Bronchial epithelial cell (primary cell): ENCODE measurements around the gene TIMP4. TPM values are rescaled to one million over a fixed set of nuclear protein-coding genes. Genes with fewer than 3 reads are reported as not detected.
A peak's percentile ranks its signal among the peaks of the same experiment; 100 is the strongest.

Source experiments
- DNase-seq: peaks from one replicate; pipeline ENCODE4 v3.0.0-alpha.2; 2010; ENCODE audit warnings: low read depth
- FAIRE-seq: peaks from 2 replicates; lab custom pipeline; 2011; peaks lifted over from hg19 to GRCh38; lab: Jason Lieb, UNC
- H3K27me3 ChIP-seq: 2 replicates; pipeline ENCODE4 v1.5.1; 2011; ENCODE audit warnings: low read length; ENCODE audit not compliant: control insufficient read depth, insufficient read depth
- H3K36me3 ChIP-seq: 2 replicates; pipeline ENCODE4 v1.5.1; 2011; ENCODE audit warnings: low read length; ENCODE audit not compliant: control insufficient read depth, insufficient read depth
- H3K4me3 ChIP-seq: 2 replicates; pipeline ENCODE4 v1.5.1; 2011; ENCODE audit warnings: mild to moderate bottlenecking, low read depth, low read length, control low read depth
- CTCF ChIP-seq: IDR thresholded peaks from 2 replicates; pipeline ENCODE4 v1.5.1; 2011; ENCODE audit warnings: mild to moderate bottlenecking, moderate library complexity, low read length, control low read depth, inconsistent platforms; ENCODE audit not compliant: insufficient read depth, severe bottlenecking
- total RNA-seq: library from RNA; depleted of rRNA; stranded (reverse); fragments of >200 nt; gene quantifications from 2 replicates; pipeline ENCODE4 v1.2.1, GENCODE V29; 2014

The TIMP4 gene
- total RNA-seq, result 1.1 and 2.6 TPM in 2 replicates

GRCh38 chr3:12158387-12159226 is at the start of gene TIMP4:
Gene TIMP4, minus strand, starts transcription at chr3:12158912. Its CDS starts 72 bp downstream, at chr3:12158840.
- H3K4me3 ChIP-seq, result peak within 1 kb of the TSS; percentile 28
- no peaks in the 10 kb centered on the region for H3K36me3 ChIP-seq
- H3K27me3 ChIP-seq, result no peaks in the 10 kb centered on the region
- no peak for TF ChIP-seq CTCF
- FAIRE-seq (no peak), DNase-seq (peak; percentile 67)

GRCh38 chr3:12205171-12205570 is 46.5 kb upstream of the TIMP4 start:
- FAIRE-seq, result no peak

GRCh38 chr3:12201813-12202212 is 43.1 kb upstream of the TIMP4 start:
- TF ChIP-seq CTCF, result no peak
- no peak for FAIRE-seq
- no peak for DNase-seq
- Histone ChIP-seq H3K36me3 (no peaks in the 10 kb centered on the region), H3K27me3 (no peaks in the 10 kb centered on the region), H3K4me3 (no peak overlapping the region)

More at GRCh38 chr3:12205171-12205570, 46.5 kb upstream of the TIMP4 start:
- Histone ChIP-seq H3K27me3 (no peaks in the 10 kb centered on the region), H3K4me3 (no peak overlapping the region), H3K36me3 (no peaks in the 10 kb centered on the region)
- DNase-seq, result no peak
- no peak for TF ChIP-seq CTCF

GRCh38 chr3:12198301-12198700 is 39.6 kb upstream of the TIMP4 start:
- no peaks in the 10 kb centered on the region for H3K27me3 ChIP-seq
- no peak for FAIRE-seq
- no peaks in the 10 kb centered on the region for H3K36me3 ChIP-seq
- peak; percentile 71 for DNase-seq
- TF ChIP-seq CTCF, result no peak
- no peak overlapping the region for H3K4me3 ChIP-seq

- no peaks in the 10 kb centered on the region for H3K27me3 ChIP-seq
- no peak for TF ChIP-seq CTCF
- DNase-seq (no peak), FAIRE-seq (no peak)
- no peaks in the 10 kb centered on the region for H3K36me3 ChIP-seq
- H3K4me3 ChIP-seq, result no peak overlapping the region
Measured at GRCh38 chr3:12197475-12197874, 38.8 kb upstream of the TIMP4 start.
